Activated naive CD8-positive, alpha-beta T cell treated with anti-CD3 and anti-CD28 coated beads for 36 hours (primary cell): Measurements from ENCODE around the gene PRSS48. TPM values are rescaled to one million over a fixed set of nuclear protein-coding genes. Genes with fewer than 3 reads are reported as not detected.
A peak's percentile ranks its signal among the peaks of the same experiment; 100 is the strongest.
"Not testable (repeated sequence)": the region's sequence is repeated elsewhere in the genome, so short reads cannot be mapped to it uniquely, and the experiment has no call there.

Experiments used
- DNase-seq: peaks from one replicate; pipeline ENCODE4 v3.0.0; 2021
- H3K27ac Mint-ChIP-seq: one replicate; pipeline ENCODE4 v1.8.0; 2022; ENCODE audit warnings: mild to moderate bottlenecking, moderate library complexity, mixed read lengths
- H3K27me3 Mint-ChIP-seq: one replicate; pipeline ENCODE4 v1.8.0; 2022; ENCODE audit warnings: mild to moderate bottlenecking, mixed read lengths
- H3K36me3 Mint-ChIP-seq: one replicate; pipeline ENCODE4 v1.8.0; 2021; ENCODE audit warnings: mild to moderate bottlenecking, mixed read lengths
- H3K4me1 Mint-ChIP-seq: one replicate; pipeline ENCODE4 v1.8.0; 2021; ENCODE audit warnings: mixed read lengths
- H3K4me3 Mint-ChIP-seq: one replicate; pipeline ENCODE4 v1.8.0; 2022; ENCODE audit warnings: mild to moderate bottlenecking, moderate library complexity, mixed read lengths
- H3K9me3 Mint-ChIP-seq: one replicate; pipeline ENCODE4 v1.8.0; 2022; ENCODE audit warnings: mixed read lengths
- total RNA-seq, 2 experiments: library from RNA; stranded (reverse); gene quantifications; one replicate each; pipeline ENCODE4 v1.2.3, GENCODE V29; 2021

PRSS48 gene, protein sequence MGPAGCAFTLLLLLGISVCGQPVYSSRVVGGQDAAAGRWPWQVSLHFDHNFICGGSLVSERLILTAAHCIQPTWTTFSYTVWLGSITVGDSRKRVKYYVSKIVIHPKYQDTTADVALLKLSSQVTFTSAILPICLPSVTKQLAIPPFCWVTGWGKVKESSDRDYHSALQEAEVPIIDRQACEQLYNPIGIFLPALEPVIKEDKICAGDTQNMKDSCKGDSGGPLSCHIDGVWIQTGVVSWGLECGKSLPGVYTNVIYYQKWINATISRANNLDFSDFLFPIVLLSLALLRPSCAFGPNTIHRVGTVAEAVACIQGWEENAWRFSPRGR
- total RNA-seq: not detected

DNA sequence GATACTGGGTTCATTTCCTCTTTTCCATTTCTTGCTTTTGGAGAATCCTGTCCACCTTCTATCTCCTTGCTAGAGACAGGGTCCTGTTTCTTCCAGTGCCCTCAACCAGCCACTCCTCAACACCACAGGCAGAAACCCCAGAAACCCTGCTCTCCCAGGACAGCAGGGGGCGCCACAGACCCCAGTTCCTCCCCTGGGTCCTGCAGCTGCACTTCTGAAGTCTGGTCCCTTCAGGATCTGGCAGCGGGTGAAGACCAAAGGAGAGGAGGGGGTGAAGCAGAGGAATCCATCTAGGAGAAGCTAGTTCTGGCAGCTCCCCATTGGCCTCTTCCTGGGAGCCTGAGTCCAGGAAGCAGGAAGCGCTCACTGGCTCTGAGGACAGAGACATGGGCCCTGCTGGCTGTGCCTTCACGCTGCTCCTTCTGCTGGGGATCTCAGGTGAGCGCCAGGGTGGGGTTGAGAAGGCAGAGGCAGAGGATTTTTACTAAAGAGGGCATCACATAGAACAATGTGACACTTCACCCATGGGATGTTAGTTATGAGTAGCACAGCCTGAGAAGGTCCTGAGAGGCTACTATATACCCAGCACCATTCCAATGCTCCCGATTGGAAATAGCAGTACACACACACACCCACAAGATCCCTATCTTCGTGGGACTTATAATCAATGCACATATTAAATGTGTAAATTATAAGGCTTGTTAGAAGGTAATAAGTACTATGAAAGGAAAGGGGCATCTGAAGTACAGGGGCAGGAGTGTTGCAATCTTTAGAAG lies at the start of gene PRSS48:
Gene PRSS48 (plus strand): TSS at position 375 of the 776 bp plus-strand sequence. CDS start 12 bp downstream, at position 387.
- Mint-ChIP-seq H3K4me3 (no peak within 1 kb of the TSS), H3K27me3 (peaks cover 17% of the 10 kb centered on the region), H3K9me3 (no peaks in the 10 kb centered on the region), H3K36me3 (no peaks in the 10 kb centered on the region), H3K4me1 (no peaks in the 10 kb centered on the region), H3K27ac (no peak within 1 kb of the TSS)
- DNase-seq: peak; percentile 53

DNA sequence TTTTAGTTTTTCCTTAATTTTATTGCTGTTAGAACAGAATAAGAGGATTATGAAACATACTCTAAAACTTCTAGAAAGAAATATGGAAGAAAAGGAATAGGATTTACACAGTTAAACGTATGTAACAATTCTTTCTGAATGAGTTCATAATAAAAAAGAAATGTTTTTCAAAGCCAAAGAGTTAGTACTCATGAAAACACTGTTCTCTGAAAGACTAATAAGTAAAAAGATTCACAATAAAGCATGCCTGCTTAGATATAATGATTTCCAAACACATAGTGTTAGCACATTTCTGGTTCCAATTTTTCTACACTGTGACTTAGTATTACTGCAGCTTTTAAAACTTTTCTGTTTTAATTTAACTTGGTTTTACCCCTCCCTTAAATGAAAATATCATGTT lies 49.8 kb upstream of the PRSS48 start:
- Mint-ChIP-seq H3K4me3 (no peak overlapping the region), H3K9me3 (no peaks in the 10 kb centered on the region), H3K4me1 (no peaks in the 10 kb centered on the region), H3K27me3 (peaks cover 55% of the 10 kb centered on the region), H3K36me3 (no peaks in the 10 kb centered on the region), H3K27ac (no peak overlapping the region)
- DNase-seq: no peak

DNA sequence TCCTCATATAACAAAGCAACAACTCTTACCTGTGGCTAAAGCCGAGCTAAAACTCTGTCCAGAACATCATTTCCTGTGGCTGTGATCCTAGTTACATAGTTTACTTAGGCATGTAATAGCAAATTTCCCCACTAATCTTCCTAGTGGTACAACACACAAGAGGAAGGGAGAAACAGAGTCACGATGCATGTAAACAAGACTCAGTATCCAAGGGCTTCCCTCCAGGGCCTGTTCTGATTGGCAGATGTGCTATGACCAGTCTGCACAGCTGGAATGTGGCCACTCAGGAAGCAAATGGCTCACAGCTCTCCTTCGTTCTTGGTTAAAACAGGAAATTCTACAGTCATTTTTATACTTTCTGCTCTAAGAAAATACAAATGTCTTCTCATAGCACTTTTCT lies 49.2 kb upstream of the PRSS48 start:
- Mint-ChIP-seq H3K27ac (no peak overlapping the region), H3K4me3 (no peak overlapping the region), H3K27me3 (peaks cover 52% of the 10 kb centered on the region), H3K4me1 (no peaks in the 10 kb centered on the region), H3K36me3 (no peaks in the 10 kb centered on the region), H3K9me3 (no peaks in the 10 kb centered on the region)
- no peak for DNase-seq

DNA sequence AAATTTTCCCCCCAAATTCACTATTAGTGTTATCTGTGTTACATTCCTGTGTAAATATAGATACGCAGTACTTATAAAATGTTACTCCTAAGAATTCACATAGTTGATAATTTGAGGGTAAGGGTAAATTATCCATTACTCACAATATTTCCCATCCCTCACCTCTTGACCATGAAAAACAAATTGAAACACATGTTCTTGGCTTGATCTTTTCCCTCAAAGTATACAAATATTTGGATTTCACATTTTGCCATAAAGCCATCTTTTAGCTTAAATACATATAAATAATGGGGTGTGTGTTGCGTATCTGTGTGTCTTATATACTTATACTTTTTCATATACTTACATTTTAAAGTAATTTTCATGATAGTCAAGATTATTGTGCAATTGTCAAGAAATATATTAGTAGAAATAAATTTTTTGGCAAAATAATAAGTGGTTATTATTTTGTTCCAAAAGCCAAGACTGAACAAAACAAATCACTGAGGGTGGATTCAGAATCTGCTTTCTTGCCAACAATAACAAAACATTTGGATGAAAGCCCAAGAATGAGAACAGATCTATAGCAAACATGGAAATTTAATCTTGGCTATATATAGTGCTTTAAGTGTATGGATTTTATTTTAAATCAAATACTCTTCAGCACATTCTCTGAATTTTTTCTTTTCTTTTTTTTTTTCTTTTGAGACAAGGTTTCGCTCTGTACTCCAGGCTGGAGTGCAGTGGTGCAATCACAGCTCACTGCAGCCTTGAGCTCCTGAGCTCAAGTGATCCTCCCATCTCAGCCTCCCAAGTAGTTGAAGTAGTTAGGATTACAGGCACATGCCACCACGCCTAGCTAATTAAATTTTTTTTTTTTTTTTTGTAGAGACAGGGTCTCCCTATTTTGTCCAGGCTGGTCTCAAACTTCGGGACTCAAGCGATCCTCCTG lies 48.5 kb upstream of the PRSS48 start:
- H3K36me3 Mint-ChIP-seq: no peaks in the 10 kb centered on the region
- no peak for DNase-seq
- no peak overlapping the region for H3K27ac Mint-ChIP-seq
- peaks cover 46% of the 10 kb centered on the region for H3K27me3 Mint-ChIP-seq
- H3K4me1 Mint-ChIP-seq: no peaks in the 10 kb centered on the region
- H3K4me3 Mint-ChIP-seq: no peak overlapping the region
- H3K9me3 Mint-ChIP-seq: no peaks in the 10 kb centered on the region

DNA sequence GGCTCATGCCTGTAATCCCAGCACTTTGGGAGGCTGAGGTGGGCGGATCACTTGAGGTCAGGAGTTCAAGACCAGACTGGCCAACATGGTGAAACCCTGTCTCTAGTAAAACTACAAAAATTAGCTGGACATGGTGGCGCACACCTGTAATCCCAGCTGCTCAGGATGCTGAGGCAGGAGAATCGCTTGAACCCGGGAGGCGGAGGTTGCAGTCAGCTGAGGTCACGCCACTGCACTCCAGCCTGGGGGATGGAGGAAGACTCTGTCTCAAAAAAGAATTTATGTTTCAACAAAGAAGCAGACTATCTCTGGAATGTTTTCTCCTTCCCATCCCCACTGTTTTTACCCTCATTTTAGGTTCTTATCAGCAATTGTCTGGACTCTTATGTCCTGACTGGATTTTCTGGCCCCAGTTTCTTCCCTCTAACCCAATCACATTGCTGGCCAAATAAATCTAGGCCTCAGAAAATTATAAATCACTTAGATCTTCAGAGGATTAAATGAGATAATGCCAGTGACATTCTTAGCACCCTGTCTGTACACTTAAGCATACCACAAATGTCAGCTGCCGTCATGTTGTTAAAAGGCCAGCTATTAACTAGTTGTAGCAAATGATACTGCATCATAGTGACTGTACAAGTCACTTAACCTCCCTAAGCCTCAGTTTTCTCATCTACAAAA lies 44.9 kb upstream of the PRSS48 start:
- Mint-ChIP-seq H3K27ac (no peak overlapping the region), H3K9me3 (no peaks in the 10 kb centered on the region), H3K27me3 (peaks cover 31% of the 10 kb centered on the region), H3K4me1 (no peaks in the 10 kb centered on the region), H3K4me3 (no peak overlapping the region), H3K36me3 (no peaks in the 10 kb centered on the region)
- DNase-seq: no peak

DNA sequence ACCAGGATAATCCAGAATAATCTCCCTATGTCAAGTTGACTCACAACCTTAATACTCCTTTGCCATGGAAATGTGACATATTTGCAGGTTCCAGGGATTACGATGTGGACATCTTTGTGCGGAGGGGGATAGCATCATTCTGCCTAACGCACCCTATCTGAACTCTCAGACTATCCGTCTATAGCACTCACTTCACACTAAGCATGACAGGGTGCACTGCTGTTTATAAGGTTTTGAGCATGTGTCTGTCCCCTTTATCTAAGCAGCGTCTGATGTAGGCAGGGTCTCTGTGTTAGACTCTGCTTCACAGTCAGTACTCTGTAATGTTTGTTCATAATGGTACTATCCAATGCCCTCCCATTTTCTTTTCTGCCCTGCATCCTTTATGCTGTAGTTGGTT lies 43.4 kb upstream of the PRSS48 start:
- Mint-ChIP-seq H3K4me3 (no peak overlapping the region), H3K36me3 (no peaks in the 10 kb centered on the region), H3K27me3 (peaks cover 24% of the 10 kb centered on the region), H3K27ac (no peak overlapping the region), H3K4me1 (no peaks in the 10 kb centered on the region), H3K9me3 (no peaks in the 10 kb centered on the region)
- no peak for DNase-seq

DNA sequence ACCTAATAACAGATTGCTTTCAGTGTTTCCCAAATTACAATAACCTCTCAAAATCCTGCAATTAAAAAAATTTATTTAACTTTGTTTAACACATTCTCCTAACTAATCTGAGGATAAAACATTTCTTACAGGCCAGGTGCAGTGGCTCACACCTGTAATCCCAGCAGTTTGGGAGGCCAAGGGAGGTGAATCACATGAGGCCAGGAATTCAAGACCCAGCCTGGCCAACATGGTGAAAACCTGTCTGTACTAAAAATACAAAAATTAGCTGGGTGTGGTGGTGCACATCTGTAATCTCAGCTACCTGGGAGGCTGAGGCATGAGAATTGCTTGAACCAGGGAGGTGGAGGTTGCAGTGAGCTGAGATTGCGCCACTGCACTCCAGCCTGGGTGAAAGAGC lies 41.6 kb upstream of the PRSS48 start:
- DNase-seq: not testable (repeated sequence)

DNA sequence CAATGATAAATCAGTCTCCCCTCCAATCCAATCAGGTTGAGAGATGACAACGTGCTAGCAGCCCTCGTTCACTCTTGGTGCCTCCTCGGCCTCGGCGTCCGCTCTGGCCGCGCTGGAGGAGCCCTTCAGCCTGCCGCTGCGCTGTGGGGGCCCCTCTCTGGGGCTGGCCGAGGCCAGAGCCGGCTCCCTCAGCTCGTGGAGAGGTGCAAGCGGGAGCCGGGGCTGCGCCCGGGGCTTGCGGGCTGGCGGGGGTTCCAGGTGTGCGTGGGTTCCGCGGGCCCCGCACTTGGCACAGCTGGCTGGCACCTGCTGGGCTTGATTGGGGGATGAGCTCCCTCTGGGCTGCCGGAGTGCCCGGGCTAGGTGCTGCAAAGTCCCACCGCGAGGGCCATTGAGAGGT lies 40.9 kb upstream of the PRSS48 start:
- Mint-ChIP-seq H3K36me3 (no peaks in the 10 kb centered on the region), H3K4me3 (no peak overlapping the region), H3K27ac (no peak overlapping the region), H3K4me1 (no peaks in the 10 kb centered on the region), H3K27me3 (peaks cover 27% of the 10 kb centered on the region), H3K9me3 (no peaks in the 10 kb centered on the region)
- no peak for DNase-seq

More for the DNA sequence above, 41.6 kb upstream of the PRSS48 start:
- peaks cover 28% of the 10 kb centered on the region for H3K27me3 Mint-ChIP-seq
- H3K9me3 Mint-ChIP-seq, H3K4me1 Mint-ChIP-seq, H3K27ac Mint-ChIP-seq, H3K36me3 Mint-ChIP-seq, H3K4me3 Mint-ChIP-seq: not testable (repeated sequence)

DNA sequence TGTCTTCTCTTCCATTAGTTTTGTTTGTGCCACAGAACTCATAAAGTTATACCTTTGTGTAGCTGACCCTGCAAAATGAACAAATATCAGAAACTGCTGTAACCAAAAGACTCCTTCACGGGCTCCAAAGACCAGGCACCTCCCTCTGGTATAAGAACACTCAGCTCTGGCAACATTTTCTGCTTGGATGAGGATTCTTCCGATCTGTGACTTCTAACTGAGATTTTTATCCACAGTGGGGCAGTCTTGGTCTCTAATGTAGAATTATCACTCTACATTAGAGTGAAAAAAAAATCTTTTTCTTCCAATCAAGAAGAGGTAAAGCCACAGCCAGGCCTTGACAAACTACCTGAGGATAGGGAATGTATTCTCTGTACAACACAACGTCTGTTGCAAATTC lies 38.5 kb upstream of the PRSS48 start:
- H3K9me3 Mint-ChIP-seq: no peaks in the 10 kb centered on the region
- no peak overlapping the region for H3K27ac Mint-ChIP-seq
- peaks cover 26% of the 10 kb centered on the region for H3K27me3 Mint-ChIP-seq

DNA sequence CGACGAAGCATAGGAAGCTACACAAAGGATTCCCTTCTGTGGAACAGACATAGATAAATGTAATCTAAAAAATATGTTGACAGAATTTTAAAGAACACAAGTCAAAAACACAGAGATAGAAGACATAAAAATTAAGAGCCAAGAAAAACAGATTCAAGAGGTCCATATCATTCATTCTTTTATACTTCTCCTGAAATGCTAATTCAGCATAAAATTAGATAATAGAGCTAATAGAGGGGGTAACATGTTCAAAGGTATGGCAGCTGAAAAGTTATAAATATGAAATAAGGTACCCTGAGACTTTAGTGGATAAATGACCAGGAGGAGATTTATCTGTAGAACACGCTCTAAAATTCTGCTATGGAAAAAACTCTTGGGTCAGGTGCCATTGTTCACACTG lies 37.4 kb upstream of the PRSS48 start:
- peaks cover 18% of the 10 kb centered on the region for H3K27me3 Mint-ChIP-seq
- no peak for DNase-seq
- H3K27ac Mint-ChIP-seq: no peak overlapping the region
- no peak overlapping the region for H3K4me3 Mint-ChIP-seq
- no peaks in the 10 kb centered on the region for H3K4me1 Mint-ChIP-seq
- H3K36me3 Mint-ChIP-seq: no peaks in the 10 kb centered on the region
- H3K9me3 Mint-ChIP-seq: no peaks in the 10 kb centered on the region

More for the DNA sequence above, 38.5 kb upstream of the PRSS48 start:
- H3K36me3 Mint-ChIP-seq: no peaks in the 10 kb centered on the region
- no peak overlapping the region for H3K4me3 Mint-ChIP-seq
- no peaks in the 10 kb centered on the region for H3K4me1 Mint-ChIP-seq
- DNase-seq: no peak

DNA sequence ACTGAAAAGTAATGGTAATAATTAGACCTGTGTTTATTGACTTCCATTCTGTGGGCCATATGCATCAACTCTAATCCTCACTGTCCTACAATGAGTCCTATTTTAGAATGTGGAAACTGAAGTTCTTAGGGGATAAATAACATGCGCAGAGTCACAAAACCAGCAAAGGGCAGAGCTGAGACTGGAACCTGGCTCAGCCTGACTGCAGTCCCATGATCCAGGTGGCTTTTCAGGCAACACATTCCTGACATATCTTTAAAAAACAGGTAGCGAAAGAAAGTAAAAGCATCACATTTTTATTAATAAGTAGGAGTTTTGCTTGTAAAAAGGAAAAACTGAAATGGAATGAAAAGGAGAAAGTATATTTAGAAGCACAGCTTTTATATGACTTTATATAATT lies 34.7 kb upstream of the PRSS48 start:
- peaks cover 18% of the 10 kb centered on the region for H3K27me3 Mint-ChIP-seq
- no peak overlapping the region for H3K4me3 Mint-ChIP-seq
- no peak for DNase-seq
- no peak overlapping the region for H3K27ac Mint-ChIP-seq
- H3K9me3 Mint-ChIP-seq: no peaks in the 10 kb centered on the region
- H3K4me1 Mint-ChIP-seq: no peaks in the 10 kb centered on the region
- H3K36me3 Mint-ChIP-seq: no peaks in the 10 kb centered on the region

DNA sequence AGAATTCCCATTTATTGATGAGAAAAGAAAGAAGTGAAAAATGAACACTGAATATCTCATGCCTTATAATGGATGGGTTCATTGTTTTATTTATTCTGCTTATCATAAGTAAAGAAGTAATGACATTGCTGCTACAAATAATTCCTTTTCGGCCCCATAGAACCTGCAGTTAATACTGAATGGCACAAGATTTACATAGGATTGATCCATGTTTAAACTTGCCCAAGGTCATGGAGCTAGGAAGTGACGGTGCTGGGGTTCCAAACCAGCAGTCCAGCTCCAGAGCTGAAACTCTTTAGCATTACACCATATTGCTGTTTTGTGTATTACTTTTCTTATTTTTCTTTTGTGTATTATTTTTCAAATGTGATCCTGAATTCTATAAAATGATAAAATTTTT lies 30.2 kb upstream of the PRSS48 start:
- no peak overlapping the region for H3K27ac Mint-ChIP-seq
- DNase-seq: no peak
- no peaks in the 10 kb centered on the region for H3K4me1 Mint-ChIP-seq
- no peak overlapping the region for H3K4me3 Mint-ChIP-seq
- no peaks in the 10 kb centered on the region for H3K36me3 Mint-ChIP-seq
- peaks cover 4% of the 10 kb centered on the region for H3K27me3 Mint-ChIP-seq
- no peaks in the 10 kb centered on the region for H3K9me3 Mint-ChIP-seq

DNA sequence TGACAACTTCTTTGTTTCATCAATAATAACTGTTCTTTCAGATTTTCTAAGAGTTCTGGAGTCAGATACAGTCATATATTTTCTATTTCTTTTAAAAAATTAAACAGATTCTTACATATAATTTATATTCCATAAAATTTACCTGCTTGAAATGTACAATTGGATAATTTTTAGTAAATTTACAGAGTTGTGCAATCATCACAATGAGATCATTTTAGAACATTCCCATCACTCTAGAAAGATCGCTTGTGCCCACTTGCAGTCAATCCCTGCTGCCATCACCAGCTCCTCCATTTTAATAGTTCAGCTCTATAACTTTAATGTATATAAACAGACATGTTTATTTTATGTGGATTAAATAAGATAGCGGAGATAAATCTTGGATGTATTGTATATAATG lies 29.6 kb upstream of the PRSS48 start:
- Mint-ChIP-seq H3K4me1 (no peaks in the 10 kb centered on the region), H3K9me3 (no peaks in the 10 kb centered on the region), H3K4me3 (no peak overlapping the region), H3K36me3 (no peaks in the 10 kb centered on the region), H3K27me3 (peaks cover 4% of the 10 kb centered on the region), H3K27ac (no peak overlapping the region)
- DNase-seq: no peak

DNA sequence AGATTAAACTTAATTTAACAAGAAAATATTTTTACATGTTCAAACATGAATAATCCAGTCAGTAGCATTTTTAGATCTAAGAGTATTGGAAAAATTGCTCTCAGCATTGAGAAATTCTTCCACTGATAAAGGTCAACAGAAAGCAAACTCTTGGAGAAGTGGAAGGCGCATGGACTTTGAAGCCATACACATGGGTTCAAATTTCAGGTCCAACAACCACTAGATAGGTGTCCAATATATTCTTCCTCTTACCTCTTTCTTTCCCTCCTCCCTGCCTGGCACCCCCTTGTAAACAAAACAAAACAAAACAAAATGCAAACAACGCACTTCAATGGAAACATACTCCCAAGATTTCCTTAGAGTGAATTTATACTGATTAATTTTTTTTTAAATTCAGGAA lies 28.4 kb upstream of the PRSS48 start:
- Mint-ChIP-seq H3K27me3 (peaks cover 4% of the 10 kb centered on the region), H3K4me3 (no peak overlapping the region), H3K4me1 (no peaks in the 10 kb centered on the region), H3K9me3 (no peaks in the 10 kb centered on the region), H3K36me3 (no peaks in the 10 kb centered on the region), H3K27ac (no peak overlapping the region)
- no peak for DNase-seq
